ENCODE measurements around the gene DNAH10.

DNAH10 gene

DNA sequence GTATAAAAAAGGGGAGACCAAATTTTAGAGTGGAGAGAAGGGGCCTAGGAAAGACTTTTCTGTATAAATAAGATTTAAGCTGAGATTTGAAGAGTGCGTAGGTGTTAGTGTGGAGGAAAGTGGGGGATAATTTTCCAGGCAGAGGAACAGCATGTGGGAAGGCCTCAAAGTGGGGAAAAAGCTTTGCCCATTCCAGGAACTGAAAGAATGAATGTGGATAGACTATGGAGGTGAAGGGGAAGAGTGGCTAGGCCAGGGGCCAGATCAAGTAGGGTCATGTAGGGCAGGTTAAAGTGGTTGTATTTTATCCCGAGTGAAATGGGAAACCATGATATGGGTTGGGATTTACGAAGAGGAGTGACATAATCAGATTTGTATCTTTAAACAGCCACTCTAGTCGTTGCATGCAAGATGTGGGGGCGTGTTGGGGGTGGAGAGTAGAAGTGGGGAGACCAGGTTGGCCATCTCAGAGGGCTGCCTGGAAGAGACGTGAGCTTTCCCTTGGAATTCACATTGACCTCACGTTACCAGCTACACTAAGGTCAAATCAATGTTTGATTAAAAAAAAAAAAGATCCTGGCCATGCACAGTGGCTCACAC lies 214.2 kb downstream of the DNAH10 start:
- no peak for DNase-seq

DNA sequence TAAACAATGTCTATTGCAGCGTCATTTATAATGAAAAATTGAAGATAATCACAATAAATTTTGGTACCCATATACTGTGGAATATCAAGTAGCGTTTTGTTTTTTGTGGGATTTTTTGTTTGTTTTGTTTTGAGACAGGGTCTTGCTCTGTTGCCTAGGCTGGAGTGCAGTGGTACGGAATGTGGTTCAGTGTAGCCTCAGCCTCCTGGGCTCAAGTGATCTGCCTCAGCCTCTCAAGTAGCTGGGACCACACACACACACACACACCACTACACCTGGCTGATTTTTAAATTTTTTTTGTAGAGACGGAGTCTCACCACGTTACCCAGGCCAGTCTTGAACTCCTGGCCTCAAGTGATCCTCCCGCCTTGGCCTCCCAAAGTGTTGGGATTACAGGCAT lies 217.5 kb downstream of the DNAH10 start:
- no peak for DNase-seq

DNA sequence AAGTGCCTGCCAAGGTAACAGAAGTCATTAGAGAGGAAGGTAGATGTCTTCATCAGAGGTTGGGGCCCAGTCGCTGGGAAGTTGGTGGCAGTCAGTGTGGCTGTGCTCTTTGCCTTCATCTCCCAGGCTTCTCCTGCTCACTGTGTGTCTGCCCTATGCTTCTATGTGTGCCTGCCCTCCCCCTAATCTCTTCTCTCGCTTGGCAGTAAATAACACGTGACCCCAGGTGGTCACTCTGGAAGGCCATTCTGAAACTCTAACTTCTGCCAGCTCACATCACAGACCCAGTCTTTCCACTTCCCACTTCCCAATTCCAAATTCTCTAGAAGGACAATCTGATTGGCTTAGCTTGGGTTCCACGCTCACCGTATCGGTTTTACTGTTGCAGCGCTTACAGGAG lies 220.2 kb downstream of the DNAH10 start:
- DNase-seq, result no peak

DNA sequence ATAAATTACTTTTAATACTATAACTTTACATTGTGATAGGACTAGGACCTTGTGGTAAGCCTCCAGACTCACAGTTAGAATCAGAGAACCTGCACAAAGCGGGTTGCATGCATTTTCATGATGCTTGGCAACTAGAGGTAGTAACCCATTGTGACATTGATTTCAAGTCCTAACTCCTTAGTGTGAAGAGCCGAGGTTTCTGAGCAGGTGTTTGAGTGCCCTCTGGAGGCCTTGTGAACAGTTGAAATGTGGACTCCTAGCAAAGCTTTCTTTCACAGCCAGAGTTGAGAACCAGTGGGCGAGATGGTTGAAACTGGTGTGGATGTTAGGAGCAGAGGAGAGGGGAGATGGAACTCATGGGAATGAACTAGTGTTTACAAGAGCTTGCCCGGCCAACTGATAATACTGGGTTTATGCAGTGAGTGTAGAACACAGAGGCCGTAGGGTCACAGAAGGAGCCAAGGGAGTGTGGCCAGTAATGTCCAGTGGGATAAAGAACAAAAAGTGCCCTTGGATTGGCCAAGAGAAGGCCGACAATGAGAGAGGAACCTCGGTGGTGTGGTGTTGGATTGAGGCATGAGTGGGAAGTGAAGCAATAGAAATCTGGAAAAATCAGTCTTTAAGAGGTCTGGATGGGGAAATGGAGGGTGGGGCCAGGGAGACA lies 221.9 kb downstream of the DNAH10 start:
- DNase-seq, result peak; percentile 33

DNA sequence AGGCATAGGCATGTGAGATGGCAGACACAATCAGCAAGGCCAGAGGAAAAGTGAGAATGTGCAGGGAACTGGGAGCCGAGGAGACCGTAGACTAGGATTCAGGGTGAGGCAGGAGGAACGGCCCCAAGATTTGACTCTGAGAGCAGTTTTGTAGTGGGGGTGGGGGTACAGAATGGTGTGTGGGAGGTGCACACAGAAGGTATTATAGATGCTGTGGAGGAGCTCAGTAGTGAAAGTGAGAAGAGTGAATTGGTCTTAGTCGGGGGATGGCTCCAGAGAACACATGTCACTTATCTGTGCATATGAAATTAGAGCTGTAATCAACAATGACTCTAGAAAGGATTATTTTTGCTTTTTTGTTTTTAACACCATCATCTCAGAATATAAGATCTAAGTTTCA lies 222.8 kb downstream of the DNAH10 start:
- DNase-seq, result no peak
